Muscle layer of colon (tissue), 2 donors: ENCODE measurements around the gene ZNF493.

ENCODE experiments used
- H3K27ac ChIP-seq: one replicate; pipeline ENCODE4 v1.7.0; 2013; ENCODE audit warnings: low read depth, mild to moderate bottlenecking, low read length, moderate library complexity
- H3K27me3 ChIP-seq, 2 donors: one replicate each; pipeline ENCODE4 v1.7.0; 2013; ENCODE audit warnings: low read length in 2 of 2, mild to moderate bottlenecking in 2 of 2; ENCODE audit not compliant: insufficient read depth in 2 of 2, control insufficient read depth in 1 of 2
- H3K36me3 ChIP-seq: one replicate; pipeline ENCODE4 v1.7.0; 2013; ENCODE audit warnings: mild to moderate bottlenecking, low read length; ENCODE audit not compliant: insufficient read depth
- H3K4me1 ChIP-seq: one replicate; pipeline ENCODE4 v1.7.0; 2013; ENCODE audit warnings: mild to moderate bottlenecking, low read length; ENCODE audit not compliant: insufficient read depth
- H3K4me3 ChIP-seq, 2 donors: one replicate each; pipeline ENCODE4 v1.7.0; 2013; ENCODE audit warnings: low read length in 2 of 2, low read depth in 1 of 2, mild to moderate bottlenecking in 1 of 2, moderate library complexity in 1 of 2
- H3K9ac ChIP-seq: one replicate; pipeline ENCODE4 v1.7.0; 2013; ENCODE audit warnings: low read length
- H3K9me3 ChIP-seq: one replicate; pipeline ENCODE4 v1.7.0; 2013; ENCODE audit warnings: mild to moderate bottlenecking, low read length
- donor health status: abdominal sarcoma.
- donor health status: Adenocarcinoma of cecum.

Gene ZNF493

DNA sequence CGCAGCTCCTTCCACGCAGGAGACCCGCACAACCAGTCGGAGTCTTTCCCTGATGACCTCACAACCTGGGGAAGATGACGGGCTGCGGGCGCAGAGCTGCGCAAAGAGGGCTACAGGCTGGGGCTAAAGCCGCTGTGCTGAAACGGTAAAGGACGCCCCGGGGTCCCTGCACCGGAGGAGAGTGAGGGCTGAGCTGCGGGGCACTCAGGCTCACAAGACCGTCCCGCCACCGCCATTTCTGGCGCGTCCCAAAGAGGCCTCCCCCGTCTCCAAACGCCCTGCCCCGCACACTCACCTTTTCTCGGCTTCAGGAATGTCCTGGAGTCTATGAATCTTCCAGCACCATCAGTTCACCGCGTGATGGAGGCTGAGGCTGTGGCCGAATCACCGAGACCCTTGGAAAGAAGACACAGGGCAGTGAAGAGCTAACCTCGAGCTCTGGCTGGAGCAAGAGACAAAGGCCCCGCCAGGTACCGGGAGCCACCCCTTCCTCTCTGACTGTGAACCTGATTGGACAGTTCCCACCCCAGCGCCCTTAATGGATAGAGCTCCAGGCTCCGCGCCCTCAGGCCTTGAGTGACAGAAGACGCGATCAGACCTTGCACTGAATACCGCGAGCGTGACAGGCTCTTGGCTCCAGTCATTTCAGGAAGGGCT is 66.6 kb downstream of the ZNF493 start:
- Histone ChIP-seq H3K9me3 (no peaks in the 10 kb centered on the region), H3K4me1 (no peaks in the 10 kb centered on the region), H3K4me3 (no peak overlapping the region), H3K27ac (no peak overlapping the region), H3K27me3 (peaks cover 0 to 6% of the 10 kb centered on the region in 2 donors), H3K9ac (no peak overlapping the region), H3K36me3 (no peaks in the 10 kb centered on the region)

DNA sequence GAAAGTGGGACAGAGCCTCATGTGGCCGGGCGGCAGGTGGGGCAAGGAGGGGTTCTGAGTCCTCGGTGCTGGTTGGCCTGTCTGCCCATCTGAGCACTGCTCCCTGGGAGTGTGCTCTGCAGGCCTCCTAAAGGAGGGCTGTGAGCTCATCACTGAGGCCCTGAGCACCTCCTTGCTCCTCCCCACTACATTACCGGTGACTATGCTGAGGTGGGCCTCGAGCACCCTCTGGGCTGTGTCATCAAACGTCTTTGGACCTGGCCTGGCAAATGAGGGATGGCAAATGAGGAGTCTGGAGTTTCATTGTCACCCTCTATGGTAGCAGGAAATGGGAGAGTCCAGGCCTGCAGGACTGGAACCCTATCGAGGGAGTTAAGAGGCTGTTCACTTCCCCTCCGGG is 69.7 kb downstream of the ZNF493 start:
- Histone ChIP-seq H3K27ac (no peak overlapping the region), H3K9me3 (no peaks in the 10 kb centered on the region), H3K27me3 (peaks cover 0 to 6% of the 10 kb centered on the region in 2 donors), H3K36me3 (no peaks in the 10 kb centered on the region), H3K4me1 (no peaks in the 10 kb centered on the region), H3K9ac (no peak overlapping the region), H3K4me3 (no peak overlapping the region)

DNA sequence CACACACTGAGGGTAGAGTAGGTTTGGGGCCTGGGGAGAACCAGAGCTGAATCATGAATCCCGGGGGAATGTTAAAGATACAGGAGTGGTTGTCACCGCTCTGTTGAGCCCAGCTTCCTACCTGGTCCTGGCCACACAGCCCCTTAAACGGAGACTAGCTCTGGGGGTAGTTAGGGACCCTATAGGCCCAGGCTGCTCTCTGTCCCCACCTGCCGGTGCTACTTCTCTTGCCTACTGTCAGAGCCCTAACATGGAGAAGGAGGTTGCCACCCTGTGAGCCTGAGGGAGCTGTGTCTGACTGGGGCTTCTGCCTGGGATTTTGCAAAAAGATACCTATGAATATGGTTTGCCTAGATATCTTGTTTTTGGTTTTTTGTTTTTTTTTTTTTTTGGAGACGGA is 71.9 kb downstream of the ZNF493 start:
- Histone ChIP-seq H3K36me3 (no peaks in the 10 kb centered on the region), H3K27me3 (no peaks in the 10 kb centered on the region), H3K27ac (no peak overlapping the region), H3K4me1 (no peaks in the 10 kb centered on the region), H3K4me3 (no peak overlapping the region), H3K9ac (no peak overlapping the region), H3K9me3 (no peaks in the 10 kb centered on the region)

DNA sequence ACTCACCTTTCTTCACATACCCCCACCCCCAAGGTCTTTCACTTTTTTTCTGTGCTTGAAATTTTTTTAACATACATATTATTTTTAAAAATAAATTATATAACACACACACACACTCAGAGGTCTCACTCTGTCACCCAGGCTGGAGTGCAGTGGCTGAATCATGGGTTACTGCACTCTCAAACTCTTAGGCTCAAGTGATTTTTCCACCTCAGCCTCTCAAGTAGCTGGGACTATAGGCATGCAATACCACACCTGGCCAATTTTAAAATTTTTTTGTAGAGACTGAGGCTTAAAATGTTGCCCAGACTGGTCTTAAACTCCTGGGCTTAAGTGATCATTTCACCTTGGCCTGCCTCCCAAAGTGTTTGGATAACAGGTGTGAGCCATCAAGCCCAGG is 75.6 kb downstream of the ZNF493 start:
- Histone ChIP-seq H3K4me3 (no peak overlapping the region), H3K9me3 (no peaks in the 10 kb centered on the region), H3K36me3 (no peaks in the 10 kb centered on the region), H3K4me1 (no peaks in the 10 kb centered on the region), H3K27ac (no peak overlapping the region), H3K27me3 (no peaks in the 10 kb centered on the region), H3K9ac (no peak overlapping the region)

DNA sequence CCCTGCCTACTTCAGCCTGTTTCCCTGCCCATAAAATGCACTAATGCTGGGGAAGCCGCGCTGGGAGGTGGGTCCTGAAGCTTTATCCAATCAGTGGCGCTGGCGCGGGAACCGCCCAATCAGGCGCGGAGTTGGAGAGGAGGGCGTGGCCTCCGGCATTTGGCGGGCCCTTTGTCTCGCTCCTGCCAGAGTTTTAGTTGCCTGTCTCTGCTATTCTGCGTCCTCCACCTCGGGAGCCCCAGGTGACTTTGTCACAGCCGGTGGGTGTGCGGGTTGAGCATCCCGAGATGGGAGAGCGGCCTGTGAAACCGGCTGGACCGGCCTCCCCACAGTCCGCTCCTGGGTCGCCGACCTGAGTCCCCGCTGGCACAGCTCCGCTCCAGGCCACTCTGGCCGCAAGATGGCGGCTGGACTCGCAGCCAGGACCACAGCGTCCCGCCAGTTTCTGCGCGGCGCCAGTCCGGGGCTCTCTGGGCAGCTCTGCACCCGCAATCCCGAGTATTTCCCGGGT is 77.8 kb downstream of the ZNF493 start:
- Histone ChIP-seq H3K36me3 (no peaks in the 10 kb centered on the region), H3K27me3 (no peaks in the 10 kb centered on the region), H3K9me3 (no peaks in the 10 kb centered on the region), H3K9ac (no peak overlapping the region), H3K27ac (no peak overlapping the region), H3K4me1 (no peaks in the 10 kb centered on the region), H3K4me3 (peak overlapping the region; percentile 66 to 77)
